A673 (cell line): Measurements from ENCODE around the gene MKNK2. TPM values are rescaled to one million over a fixed set of nuclear protein-coding genes. Genes with fewer than 3 reads are reported as not detected.
A peak's percentile ranks its signal among the peaks of the same experiment; 100 is the strongest.

ENCODE experiments used
- BruUV-seq: library from RNA; stranded (reverse); fragments of 400-500 nt; replicated peaks from 2 replicates; lab custom pipeline; 2021; lab: Mats Ljungman, UMichigan
- CTCF ChIA-PET: fragments of 300-600 bp; sonication (Branson Sonifier 250); formaldehyde crosslinking; loops from one replicate; lab custom pipeline; 2022; ENCODE audit warnings: antibody characterized with exemption; lab: Charles Lee
- POLR2A ChIA-PET: fragments of 300-600 bp; sonication (Branson Sonifier 250); formaldehyde crosslinking; loops from one replicate; lab custom pipeline; 2022; ENCODE audit warnings: antibody characterized with exemption; ENCODE audit not compliant: low non-redundant PET; lab: Charles Lee
- DNase-seq: peaks from one replicate; pipeline ENCODE4 v3.0.0-alpha.2; 2015; ENCODE audit warnings: low spot score
- H3K27ac ChIP-seq: fragments of 200-600 bp; sonication (generic); 2 replicates; pipeline ENCODE4 v1.5.1; 2016; ENCODE audit warnings: mixed run types, low read depth, mild to moderate bottlenecking, mixed read lengths, antibody characterized with exemption, low read length; ENCODE audit not compliant: poor library complexity, severe bottlenecking
- H3K27me3 ChIP-seq: fragments of 200-600 bp; sonication (generic); replicated peaks from 2 replicates; pipeline ENCODE4 v1.6.1; 2017; ENCODE audit warnings: mixed run types, low read depth, mild to moderate bottlenecking, mixed read lengths, antibody characterized with exemption, low read length; ENCODE audit not compliant: insufficient read depth, poor library complexity
- H3K36me3 ChIP-seq: fragments of 200-600 bp; sonication (generic); 2 replicates; pipeline ENCODE4 v1.6.1; 2016; ENCODE audit warnings: mixed run types, mild to moderate bottlenecking, mixed read lengths, antibody characterized with exemption, low read length; ENCODE audit not compliant: insufficient read depth, poor library complexity, severe bottlenecking
- H3K4me1 ChIP-seq: fragments of 200-600 bp; sonication (generic); 2 replicates; pipeline ENCODE4 v1.6.1; 2017; ENCODE audit warnings: mixed run types, mild to moderate bottlenecking, mixed read lengths, antibody characterized with exemption, low read length; ENCODE audit not compliant: insufficient read depth, poor library complexity, severe bottlenecking
- H3K4me3 ChIP-seq: fragments of 200-600 bp; sonication (generic); 2 replicates; pipeline ENCODE4 v1.5.1; 2016; ENCODE audit warnings: low read depth, mixed run types, mild to moderate bottlenecking, mixed read lengths, low read length; ENCODE audit not compliant: poor library complexity, severe bottlenecking
- H3K9me3 ChIP-seq: fragments of 200-600 bp; sonication (generic); 2 replicates; pipeline ENCODE4 v1.6.1; 2016; ENCODE audit warnings: mixed run types, low read depth, mild to moderate bottlenecking, mixed read lengths, antibody characterized with exemption, low read length; ENCODE audit not compliant: poor library complexity, severe bottlenecking
- CTCF ChIP-seq: fragments of 300-800, 200-600 bp; sonication (generic); conservative IDR thresholded peaks from 2 replicates; pipeline ENCODE4 v1.5.1; 2017; ENCODE audit warnings: low read depth, mild to moderate bottlenecking, antibody characterized with exemption, low read length, moderate library complexity, mixed read lengths
- EZH2 ChIP-seq: fragments of 200-600 bp; sonication (generic); IDR thresholded peaks from 2 replicates; pipeline ENCODE4 v1.6.1; 2017; ENCODE audit warnings: borderline replicate concordance, low read depth, mild to moderate bottlenecking, mixed read lengths, antibody characterized with exemption, low read length; ENCODE audit not compliant: poor library complexity, severe bottlenecking
- intact Hi-C: fragments of 100-400 bp; cut with micrococcal nuclease; formaldehyde crosslinking; loops from one replicate; pipeline ENCODE4 v1.10.0; 2022; ENCODE audit not compliant: unreplicated experiment
- total RNA-seq: library from RNA; stranded (reverse); gene quantifications from 2 replicates; pipeline ENCODE4 v1.2.3, GENCODE V29; 2021

The MKNK2 gene
- total RNA-seq, 1 experiment from 2014 or later = 106 TPM

GRCh38 chr19:2003874-2004273 is 47.2 kb downstream of the MKNK2 start:
- TF ChIP-seq CTCF (no peak), EZH2 (no peak)
- no peak for DNase-seq
- POLR2A ChIA-PET = no interaction called here
- intact Hi-C loops = no loop called here
- Histone ChIP-seq H3K27ac (no peak overlapping the region), H3K36me3 (peaks cover 11% of the 10 kb centered on the region), H3K27me3 (no peaks in the 10 kb centered on the region), H3K4me1 (no peaks in the 10 kb centered on the region), H3K9me3 (no peaks in the 10 kb centered on the region), H3K4me3 (no peak overlapping the region)
- CTCF ChIA-PET = no interaction called here
- no TSS peak for BruUV-seq

GRCh38 chr19:1999856-2000515 is 51.1 kb downstream of the MKNK2 start:
- H3K4me3 ChIP-seq = no peak overlapping the region
- no peaks in the 10 kb centered on the region for H3K27me3 ChIP-seq
- H3K9me3 ChIP-seq = peaks cover 6% of the 10 kb centered on the region
- BruUV-seq = no TSS peak
- peaks cover 27% of the 10 kb centered on the region for H3K36me3 ChIP-seq
- no peaks in the 10 kb centered on the region for H3K4me1 ChIP-seq
- no peak for DNase-seq
- CTCF ChIA-PET = no interaction called here
- intact Hi-C loops = no loop called here
- TF ChIP-seq CTCF (no peak), EZH2 (no peak)
- peak overlapping the region; percentile 37 for H3K27ac ChIP-seq
- POLR2A ChIA-PET = no interaction called here

GRCh38 chr19:1998712-1999708 is 52.0 kb downstream of the MKNK2 start:
- DNase-seq = no peak
- no peak for TF ChIP-seq CTCF
- H3K4me1 ChIP-seq = no peaks in the 10 kb centered on the region
- H3K27me3 ChIP-seq = no peaks in the 10 kb centered on the region
- ChIA-PET CTCF (no interaction called here), POLR2A (no interaction called here)
- no peak overlapping the region for H3K4me3 ChIP-seq
- intact Hi-C loops = no loop called here
- BruUV-seq = no TSS peak
- H3K9me3 ChIP-seq = peaks cover 6% of the 10 kb centered on the region
- H3K27ac ChIP-seq = no peak overlapping the region
- peaks cover 30% of the 10 kb centered on the region for H3K36me3 ChIP-seq
